GM23338 (cell line): Measurements from ENCODE around the gene PHLDA3.

Source experiments
- CREB1 ChIP-seq: fragments of 250-450 bp; sonication (Bioruptor Pico); IDR thresholded peaks from 2 replicates; pipeline ENCODE4 v1.5.0; 2020; ENCODE audit warnings: low read depth, mild to moderate bottlenecking, moderate library complexity
- CTCF ChIP-seq, 2 experiments: fragments of 200-600 bp in 1 of 2; sonication (generic) in 1 of 2; conservative IDR thresholded peaks; 2 replicates each; pipeline versions ENCODE4 v1.5.1 to v1.6.1; 2016 to 2017; ENCODE audit warnings: antibody characterized with exemption in 2 of 2, low read depth in 2 of 2, mild to moderate bottlenecking in 2 of 2, moderate library complexity in 1 of 2
- ETS1 ChIP-seq: IDR thresholded peaks from 2 replicates; pipeline ENCODE4 v1.6.1; 2016; ENCODE audit warnings: antibody characterized with exemption
- EZH2 ChIP-seq: fragments of 200-600 bp; sonication (generic); IDR thresholded peaks from one replicate; pipeline ENCODE4 v1.8.0; 2017; ENCODE audit warnings: antibody characterized with exemption, mild to moderate bottlenecking, low read depth; ENCODE audit not compliant: unreplicated experiment
- EZH2phosphoT487 ChIP-seq: fragments of 200-600 bp; sonication (generic); IDR thresholded peaks from one replicate; pipeline ENCODE4 v1.8.1; 2018; ENCODE audit warnings: antibody characterized with exemption; ENCODE audit not compliant: unreplicated experiment
- JUNB ChIP-seq: IDR thresholded peaks from one replicate; pipeline ENCODE4 v1.6.1; 2016; ENCODE audit warnings: antibody characterized with exemption; ENCODE audit not compliant: unreplicated experiment
- NANOG ChIP-seq: IDR thresholded peaks from 2 replicates; pipeline ENCODE4 v1.6.1; 2016; ENCODE audit warnings: antibody characterized with exemption, borderline replicate concordance
- POLR2AphosphoS5 ChIP-seq: IDR thresholded peaks from 2 replicates; pipeline ENCODE4 v1.6.1; 2016; ENCODE audit warnings: antibody characterized with exemption, low read depth
- REST ChIP-seq: IDR thresholded peaks from one replicate; pipeline ENCODE4 v1.6.1; 2018; ENCODE audit warnings: antibody characterized with exemption; ENCODE audit not compliant: unreplicated experiment
- STAT1 ChIP-seq: IDR thresholded peaks from one replicate; pipeline ENCODE4 v1.6.1; 2016; ENCODE audit warnings: antibody characterized with exemption; ENCODE audit not compliant: unreplicated experiment
- ZNF114 ChIP-seq: fragments of 250-450 bp; sonication (Bioruptor Pico); IDR thresholded peaks from 2 replicates; pipeline ENCODE4 v1.5.0; 2020; ENCODE audit warnings: mild to moderate bottlenecking, moderate library complexity
- ZNF331 ChIP-seq: fragments of 250-450 bp; sonication (Bioruptor Pico); IDR thresholded peaks from 2 replicates; pipeline ENCODE4 v1.5.0; 2020; ENCODE audit warnings: low read depth, mild to moderate bottlenecking, moderate library complexity
- ZNF462 ChIP-seq: fragments of 250-450 bp; sonication (Bioruptor Pico); IDR thresholded peaks from 2 replicates; pipeline ENCODE4 v1.5.0; 2020; ENCODE audit warnings: mild to moderate bottlenecking, moderate library complexity

GRCh38 chr1:201454608-201455007, 14.4 kb downstream of the PHLDA3 start:
- TF ChIP-seq CTCF (conservative IDR thresholded peaks at IDR 0.05; ENCODE audit: low read depth in 2 of 2) (no peak), EZH2 (no peak), POLR2AphosphoS5 (no peak), ETS1 (no peak), REST (no peak), EZH2phosphoT487 (no peak), CREB1 (CRISPR knock-in tag) (no peak), JUNB (no peak), ZNF331 (CRISPR knock-in tag) (no peak), NANOG (no peak), STAT1 (no peak), ZNF114 (CRISPR knock-in tag) (no peak), ZNF462 (CRISPR knock-in tag) (no peak)
